ENCODE data around the gene BRD3.
A peak's percentile ranks its signal among the peaks of the same experiment; 100 is the strongest.

Gene BRD3

DNA sequence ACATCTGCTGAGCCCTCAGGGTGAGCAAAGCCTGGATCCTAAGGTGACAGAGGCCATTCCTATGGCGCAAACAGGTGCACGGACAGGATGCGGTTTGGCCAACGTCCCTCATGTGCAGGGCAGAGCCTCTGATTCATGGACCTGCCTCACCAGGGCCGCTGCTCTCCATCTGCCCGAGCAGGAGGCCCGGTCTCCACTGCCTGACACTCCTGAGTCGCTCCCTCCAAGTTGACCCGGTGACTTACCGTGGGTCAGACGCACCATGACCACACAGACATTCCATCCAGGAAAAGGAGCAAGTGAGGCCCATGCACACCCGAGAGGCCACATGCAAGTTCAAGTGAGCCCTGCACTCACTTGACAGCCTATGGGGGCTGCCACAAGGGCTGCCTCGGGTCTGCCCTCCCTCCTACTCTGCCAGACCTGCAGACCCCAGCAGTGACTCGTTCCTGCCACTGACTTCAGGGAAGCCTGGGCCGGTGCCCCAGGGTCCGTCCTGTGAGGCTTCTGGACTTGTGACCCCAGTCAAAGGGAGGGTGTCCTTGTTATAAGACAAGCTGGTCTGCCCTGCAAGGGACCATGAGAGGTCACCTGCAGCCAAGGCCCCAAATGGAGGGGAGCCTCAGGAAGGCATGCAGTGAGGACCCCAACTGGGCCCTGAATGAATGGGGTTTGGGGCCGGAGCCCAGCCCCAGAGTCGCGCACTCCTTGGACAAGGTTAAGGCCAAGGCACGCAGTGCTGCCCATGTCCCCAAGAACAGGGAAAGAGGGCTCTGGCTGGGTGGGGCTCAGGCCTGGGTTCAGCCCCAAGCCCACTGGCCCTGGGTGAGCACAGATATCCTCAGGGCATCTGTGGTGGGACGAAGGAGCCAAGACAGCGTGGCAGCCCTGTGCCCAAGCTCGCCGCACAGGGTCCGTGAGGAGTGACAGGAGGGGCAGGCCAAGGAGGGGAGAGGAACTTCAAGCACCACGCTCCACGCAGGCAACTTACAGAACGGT, 32.5 kb downstream of the BRD3 start:
- DNase-seq = no peak

DNA sequence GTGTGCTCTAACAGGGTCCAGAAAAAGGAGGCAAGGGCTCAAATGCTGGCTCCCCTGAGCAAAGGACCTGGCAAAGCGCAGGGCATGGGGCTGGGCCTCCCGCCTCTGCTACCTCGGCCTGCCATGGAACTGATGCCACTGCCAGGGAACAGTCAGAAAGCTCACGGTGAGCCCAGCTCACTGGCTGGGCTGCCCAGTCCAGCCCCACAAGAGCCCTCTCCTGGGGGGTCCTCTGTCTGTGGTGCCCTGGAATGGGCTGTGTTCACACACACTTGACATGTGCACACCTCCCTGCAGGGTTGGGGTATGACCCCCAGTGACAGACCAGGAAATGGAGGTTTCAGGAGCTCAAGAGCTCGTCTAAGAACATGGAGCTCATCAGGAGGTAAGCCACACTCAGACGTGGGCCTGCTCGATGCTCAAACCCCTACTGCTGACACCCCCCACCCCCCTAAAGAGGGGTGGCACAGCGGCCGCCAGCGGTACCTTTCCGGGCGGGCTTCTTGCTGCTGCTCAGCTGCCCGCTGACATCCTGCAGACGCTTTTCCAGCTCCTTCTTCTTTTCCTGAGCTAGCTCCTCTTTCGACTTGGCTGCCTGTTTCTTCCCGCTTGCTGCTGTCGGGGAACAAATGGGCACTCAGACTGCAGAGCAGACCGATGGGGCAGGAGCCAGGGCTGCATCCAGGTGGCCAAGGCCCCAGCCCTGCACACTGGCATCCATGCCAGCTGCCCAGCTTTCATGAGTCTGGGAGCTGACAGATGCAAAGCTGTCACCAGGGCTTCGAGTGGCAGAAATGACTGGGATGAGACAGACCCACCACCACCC, 33.4 kb downstream of the BRD3 start:
- DNase-seq = no peak

DNA sequence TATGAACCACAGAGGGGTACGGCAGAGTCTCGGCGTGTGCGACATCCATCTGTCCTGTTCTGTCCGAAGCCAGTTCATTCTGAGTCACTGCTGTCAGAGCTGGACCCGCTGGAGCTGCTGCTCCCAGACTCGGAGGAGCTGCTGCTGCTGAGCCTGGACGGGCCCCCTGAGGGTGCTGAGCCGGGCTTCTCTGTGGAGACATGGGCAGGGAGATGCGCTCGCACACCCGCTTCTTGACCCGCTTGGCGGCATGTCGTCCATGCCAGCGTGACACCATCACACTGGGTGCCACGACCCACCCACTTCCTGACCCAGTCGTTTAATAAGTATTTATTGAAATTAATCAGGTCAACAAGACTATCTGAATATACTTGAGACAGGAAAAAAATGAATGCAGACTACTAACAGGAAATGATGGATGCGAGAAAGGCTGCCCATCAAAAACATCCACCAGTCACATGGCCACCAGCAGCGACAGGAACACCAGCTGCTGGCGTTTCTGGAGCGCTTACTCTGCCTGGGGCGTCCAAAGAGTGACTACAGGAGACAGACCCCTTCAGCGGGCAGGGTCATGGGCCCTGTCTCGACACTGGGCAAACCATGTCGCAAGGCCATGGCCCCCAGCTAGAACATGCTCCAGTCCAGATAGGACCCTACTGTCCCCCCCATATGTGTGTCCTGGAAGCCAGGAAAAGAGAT, 34.2 kb downstream of the BRD3 start:
- no peak for DNase-seq

DNA sequence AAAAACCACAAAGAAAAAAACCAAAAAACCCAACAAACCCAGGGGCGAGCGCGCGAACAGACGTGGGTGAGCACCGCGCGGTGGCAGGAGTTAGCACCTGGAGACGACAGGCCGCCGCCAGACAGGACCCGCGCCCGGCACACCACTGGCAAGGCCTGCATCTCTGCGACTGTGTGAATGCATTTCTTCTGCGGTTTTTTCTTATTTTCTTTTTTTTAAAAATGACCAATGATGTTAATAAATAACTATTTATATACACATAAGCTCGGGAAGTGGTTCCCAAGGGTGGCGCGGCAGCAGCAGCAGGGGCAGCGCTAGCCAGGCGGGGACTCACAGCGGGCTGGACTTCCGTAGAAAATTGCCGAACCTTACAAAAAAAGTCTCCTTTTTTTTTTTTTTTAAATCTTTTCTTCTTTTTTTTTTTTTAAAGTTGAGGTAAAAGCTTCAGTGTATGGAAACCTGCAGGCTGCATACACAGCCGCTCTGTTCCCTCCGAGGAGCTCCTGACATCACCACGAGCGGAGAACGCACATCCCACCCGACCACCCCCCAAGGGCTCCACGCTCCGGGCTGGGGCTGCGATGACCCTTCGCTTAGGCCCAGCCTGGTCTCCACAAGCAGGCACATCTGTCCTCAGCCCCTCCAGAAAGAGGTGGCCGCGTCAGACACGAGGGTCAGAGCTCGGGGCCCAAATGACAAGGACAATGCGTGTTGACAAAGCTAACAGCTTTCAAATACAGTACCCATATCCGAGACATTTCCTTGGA, 35.2 kb downstream of the BRD3 start:
- DNase-seq = no peak

DNA sequence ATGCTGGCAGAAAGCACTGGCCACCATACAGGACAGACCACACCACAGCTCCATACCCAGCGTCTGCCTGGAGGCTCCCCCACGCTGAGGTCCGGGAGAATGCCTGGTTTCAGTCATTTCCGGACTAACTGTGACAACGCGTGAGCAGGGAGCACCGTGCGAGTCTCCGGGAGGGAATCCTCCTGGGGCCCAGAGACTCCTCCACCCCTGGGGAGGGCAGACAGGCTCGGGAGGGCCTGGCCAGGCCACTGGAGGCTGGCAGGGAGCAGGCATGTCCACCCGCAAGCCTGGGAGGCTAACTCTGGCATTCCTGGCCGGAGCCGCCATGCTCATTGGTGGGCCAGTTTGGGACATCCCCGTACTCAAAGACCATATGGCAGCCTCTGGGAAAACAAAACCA, 36.0 kb downstream of the BRD3 start:
- no peak for DNase-seq

DNA sequence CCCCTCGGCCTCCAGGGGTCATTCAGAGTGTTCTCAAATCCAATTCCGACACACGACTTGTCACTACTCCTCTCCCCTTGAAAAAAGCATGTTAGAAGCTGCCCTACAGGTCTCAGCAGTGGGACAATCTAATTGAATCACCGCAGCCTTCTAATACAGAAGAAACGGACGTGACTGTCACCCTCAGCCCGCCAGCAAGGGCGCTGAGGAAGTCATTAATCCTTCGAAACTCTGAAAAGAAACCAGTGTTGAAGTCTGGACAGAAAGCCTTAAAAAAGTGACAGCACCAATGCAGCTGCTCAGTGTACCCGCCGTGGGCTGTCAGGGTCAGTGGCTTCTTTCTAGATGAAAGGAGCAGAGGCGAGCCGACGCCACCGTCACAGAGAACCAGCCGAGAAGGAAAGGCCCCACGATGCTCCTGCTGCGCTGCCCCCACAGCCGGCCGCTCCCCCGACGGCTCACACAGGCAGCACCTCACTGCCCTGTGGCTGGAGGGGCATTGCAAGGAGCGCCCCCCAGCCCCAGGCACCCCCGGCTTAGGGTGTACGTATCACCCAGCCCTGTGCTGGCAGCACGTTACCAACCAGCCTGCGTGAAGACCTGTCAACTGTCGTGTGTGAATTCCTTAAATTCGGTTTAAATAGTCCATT, 36.9 kb downstream of the BRD3 start:
- DNase-seq = no peak

DNA sequence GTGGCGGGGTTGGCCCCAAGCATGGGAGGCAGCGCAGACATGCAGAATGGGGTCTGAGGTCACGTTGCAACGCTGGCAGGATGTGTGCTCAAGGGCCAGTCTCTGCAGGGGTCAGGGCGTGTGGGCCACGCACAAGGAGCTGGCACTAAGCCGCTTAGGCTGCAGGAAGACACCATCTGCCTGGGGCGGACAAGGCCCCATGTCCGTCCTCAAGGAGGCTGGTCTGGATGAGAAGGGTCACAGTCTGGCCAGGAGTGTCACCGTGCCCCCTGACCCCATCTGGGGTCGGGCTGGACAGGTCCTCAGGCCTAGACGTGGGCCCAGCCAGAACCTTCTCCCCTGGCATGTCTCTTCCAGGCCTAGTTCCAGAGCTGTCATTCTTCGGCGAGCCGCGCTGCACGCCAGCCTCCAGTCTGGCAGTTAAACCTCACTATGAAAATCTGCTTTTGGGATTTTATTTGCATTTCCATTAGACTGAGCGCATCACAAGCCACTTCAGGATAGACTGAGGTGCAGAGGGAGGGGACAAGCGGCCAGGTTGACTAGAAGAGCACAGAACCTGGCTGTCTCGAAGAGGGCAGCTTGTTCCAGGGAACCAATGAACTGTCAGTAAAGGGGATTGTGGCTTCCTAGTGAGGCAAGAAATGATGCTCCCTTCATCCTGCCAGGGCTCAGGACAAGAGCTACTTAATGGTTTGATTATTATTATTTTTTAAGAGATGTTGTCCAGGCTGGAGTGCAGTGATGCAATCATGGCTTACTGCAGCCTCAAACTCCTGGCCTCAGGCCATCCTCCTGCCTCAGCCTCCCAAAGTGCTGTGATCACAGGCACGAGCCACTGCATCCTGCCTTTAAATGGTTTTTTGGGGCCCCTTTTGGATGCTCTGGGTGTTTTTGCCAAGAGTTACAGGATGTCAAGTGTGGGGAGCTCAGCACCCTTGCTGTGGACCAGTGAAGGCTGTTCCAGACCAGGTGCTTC, 38.3 kb downstream of the BRD3 start:
- no peak for DNase-seq

DNA sequence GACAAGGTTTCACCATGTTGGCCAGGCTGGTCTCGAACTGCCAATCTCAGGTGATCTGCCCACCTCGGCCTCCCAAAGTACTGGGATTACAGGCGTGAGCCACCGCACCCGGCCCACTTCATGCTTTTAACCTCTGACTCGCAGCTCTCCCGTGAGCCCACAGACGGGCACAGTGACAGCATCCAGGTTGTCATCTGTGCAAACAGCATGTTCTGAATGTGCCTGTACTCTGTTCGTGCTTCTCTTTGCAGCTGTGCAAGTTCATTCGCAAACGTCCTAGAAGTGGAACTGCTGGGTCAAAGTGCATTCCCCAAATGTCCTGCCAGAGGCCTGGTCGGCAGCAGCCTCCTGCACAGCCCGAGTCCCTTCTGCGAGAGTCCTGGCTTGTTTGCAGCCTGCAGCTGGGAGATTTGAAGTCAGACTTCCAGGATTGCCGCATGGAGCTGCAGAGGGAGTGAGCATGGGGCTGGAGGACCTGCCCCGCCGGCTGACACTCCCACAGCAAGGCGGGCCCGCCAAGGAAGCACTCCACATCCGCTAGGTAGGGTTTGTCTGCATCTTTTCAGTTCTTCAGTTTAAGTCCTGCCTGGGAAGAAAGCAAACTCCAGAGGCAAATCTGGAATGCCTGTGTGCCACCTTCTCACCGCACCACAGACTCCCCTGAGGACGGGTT, 39.1 kb downstream of the BRD3 start:
- DNase-seq = no peak

DNA sequence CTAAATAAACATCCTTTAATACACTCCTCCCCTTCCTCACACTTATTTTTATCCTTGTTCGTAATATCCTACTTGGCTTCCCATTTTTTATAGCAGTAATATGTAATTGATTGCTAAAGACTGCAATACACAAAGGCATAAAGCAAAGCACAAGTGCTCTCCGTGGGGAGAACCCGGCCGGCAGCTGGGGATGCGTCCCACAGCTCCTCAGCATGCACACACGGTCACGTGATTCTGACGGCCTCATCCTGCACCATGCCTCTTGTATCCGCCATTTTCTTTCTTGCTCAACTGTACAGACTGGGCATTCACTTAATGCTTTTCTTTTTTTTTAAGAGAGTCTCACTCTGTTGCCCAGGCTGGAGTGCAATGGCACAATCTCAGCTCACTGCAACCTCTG, 39.8 kb downstream of the BRD3 start:
- no peak for DNase-seq

DNA sequence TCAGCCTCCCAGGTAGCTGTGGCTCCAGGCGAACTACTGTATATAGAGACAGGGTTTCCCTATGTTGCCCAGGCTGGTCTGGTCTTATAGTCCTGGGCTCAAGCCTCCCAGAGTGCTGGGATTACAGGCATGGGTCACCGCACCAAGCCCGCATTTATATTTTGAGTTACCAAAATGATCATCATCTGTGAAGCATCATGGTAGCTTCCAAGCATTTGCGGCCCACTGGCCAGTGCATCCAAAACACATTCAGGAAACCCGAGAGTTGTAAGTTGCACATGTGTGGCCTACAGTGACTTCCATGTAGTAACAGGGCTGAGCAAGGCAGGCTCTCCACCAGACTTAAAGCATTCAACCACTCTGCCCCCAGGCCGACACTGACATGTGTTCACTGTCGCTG, 40.3 kb downstream of the BRD3 start:
- no peak for DNase-seq

DNA sequence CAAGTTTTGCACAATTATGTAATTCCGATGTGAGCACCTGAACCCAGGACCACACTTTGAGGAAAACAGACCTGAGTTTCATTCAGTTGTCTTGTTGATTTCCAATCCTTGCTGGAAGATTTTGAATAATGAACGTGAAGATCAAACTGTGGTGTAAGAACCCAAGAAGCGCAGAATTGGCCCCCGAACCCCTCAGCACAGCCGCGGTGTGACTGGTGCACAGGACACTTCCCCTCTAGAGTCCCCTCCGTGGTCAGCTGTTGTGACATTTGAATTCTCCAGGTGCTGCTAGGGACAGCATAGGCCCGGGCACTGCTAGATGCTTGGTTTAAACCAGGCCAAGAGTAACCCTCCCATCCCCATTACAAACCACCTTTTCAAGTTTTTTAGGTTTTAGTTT, 40.8 kb downstream of the BRD3 start:
- DNase-seq = no peak

DNA sequence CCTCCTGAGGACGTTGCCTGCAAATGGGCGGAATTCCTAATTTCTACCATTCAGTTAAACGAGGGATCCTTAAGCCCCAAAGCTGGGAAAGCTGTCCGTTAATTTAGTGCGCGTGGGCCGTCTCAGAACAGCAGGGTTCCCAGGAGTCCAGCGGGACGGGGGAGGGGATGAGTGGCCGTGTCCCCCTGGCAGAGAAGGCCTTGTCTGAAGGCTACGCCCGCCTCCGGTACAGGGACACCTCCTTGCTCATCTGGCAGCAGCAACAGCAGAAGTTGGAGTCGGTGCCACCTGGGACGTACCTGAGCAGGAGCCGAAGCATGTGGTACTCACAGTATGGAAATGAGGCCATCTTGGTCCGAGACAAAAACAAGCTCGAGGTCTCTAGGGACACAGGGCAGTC, 41.2 kb downstream of the BRD3 start:
- DNase-seq = peak; percentile 36

DNA sequence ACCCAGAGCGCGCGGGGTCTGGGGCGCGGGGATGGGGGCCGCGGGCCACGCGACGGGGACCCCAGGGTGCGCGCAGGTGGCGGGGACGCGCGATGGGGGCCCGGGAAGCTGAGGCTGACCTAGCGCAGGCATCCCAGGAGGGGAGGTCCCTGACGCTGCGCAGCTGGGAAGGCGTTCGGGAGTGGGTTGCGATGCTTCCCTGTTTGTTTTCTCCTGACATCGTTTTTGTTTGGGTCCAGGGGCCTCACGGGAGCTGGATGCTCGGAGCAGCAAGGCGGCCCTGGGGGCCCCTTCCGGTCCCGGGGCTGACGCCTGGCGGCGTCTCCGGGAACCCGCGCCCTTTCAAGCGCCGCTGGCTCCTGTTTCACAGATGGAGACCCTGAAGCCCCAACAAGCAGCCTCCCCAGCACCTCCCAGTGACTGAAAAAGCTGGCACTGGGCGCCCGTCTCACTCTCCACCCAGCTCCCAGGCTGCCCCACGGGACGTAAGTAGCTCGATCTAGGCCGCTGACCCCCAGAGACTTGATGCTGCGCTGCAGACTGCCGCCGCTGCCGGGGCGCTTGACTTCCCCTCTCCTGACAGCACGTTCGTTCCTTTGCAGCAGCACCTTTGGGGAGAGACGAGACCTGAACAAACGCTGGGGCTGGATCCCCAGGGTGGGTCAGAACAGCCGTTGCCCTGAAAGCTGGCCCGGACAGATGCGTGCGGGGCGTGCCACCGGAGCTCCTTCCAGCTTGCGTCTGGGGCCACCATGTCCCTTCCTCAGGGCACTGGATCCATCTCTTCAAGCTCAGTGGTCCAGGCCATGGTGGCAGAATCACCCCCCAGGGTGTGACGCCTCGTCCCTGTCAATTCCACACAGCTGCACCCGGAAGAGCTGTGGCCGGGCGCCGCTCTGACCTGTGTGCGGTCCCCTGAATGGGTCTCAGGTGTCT, 42.0 kb downstream of the BRD3 start:
- peak; percentile 68 for DNase-seq

DNA sequence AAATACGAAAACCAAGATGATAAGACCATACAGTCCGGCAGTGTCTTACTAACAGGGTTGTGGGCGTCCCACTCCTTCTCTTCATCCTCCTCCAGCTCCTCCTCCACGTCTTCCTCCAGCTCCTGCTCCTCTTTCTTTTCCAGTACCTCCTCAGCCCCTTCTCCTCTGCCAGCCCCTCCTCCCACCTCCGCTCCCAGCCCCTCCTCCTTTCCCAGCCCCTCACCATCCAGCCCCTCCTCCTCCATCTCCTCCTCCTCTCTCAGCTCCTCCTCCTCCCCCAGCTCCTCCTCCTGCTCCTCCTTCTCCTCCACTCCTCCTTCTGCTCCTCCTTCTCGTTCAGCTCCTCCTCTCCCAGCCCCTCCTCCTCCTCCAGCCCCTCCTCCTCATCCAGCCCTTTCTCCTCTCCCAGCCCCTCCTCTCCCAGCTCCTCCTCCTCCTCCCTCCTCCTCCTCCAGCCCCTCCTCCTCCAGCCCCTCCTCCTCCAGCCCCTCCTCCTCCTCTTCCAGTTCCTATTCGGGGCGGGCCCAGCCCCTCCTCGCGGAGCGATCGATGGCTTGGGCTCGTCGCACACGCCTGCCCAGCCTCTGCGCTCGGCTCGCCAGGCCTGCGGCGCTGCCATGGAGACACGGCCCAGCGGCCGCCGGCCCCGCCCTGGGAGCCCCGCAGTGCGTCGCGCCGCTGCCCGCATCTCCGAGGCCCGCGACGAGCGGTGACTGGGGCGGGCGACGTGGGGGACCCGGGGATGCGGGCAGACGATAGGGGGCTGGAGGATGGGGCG, 42.8 kb downstream of the BRD3 start, which contains the start of gene BRD3OS:
TSS of gene BRD3OS (plus strand) at position 654 of the 778 bp plus-strand sequence. CDS start 1,267 bp downstream, outside the sequence.
- DNase-seq = peak; percentile 100

DNA sequence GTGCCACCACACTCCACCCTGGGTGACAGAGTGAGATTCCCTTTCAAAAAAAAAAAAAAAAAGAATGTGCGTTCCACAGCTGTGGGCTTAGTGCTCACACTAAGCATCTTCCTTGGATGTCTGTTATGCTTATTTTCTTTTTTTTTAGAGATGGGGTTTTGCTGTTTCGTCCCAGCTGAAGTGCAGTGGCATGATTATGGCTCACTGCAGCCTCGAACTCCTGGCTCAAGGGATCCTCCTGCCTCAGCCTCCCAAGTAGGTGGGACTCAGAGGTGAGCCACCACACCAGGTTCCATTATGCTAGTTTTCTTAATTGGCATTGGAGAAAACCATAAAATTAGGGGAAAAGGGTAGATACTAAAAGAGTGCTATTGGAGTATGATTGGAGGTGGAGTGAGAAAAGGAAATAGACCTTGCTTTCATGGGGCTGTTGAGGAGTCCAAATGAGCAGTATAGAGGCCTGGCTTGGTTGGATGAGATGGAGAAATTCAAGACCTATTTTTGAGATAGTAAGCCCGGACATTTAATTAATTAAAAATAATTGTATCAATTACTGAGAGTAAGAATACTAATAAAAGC, 43.5 kb downstream of the BRD3 start:
- DNase-seq = no peak

DNA sequence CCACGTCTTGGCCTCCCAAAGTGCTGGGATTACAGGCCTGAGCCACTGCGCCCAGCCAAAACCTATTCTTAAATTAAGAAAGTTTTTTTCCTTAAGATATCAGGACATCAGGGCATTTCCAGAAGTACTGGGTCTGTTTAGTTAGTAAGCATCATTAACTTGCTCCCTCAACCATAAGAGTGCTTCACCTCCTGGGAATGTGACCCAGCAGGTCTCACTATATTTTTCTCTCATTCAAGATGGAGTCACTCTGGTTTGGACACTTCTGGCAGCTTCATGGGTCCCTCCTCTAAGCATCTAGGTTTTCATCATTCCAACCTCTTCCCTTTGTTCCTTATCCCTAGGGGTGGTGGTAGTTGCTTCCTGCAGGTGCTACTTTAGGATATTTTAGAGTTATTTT, 52.9 kb downstream of the BRD3 start:
- no peak for DNase-seq

DNA sequence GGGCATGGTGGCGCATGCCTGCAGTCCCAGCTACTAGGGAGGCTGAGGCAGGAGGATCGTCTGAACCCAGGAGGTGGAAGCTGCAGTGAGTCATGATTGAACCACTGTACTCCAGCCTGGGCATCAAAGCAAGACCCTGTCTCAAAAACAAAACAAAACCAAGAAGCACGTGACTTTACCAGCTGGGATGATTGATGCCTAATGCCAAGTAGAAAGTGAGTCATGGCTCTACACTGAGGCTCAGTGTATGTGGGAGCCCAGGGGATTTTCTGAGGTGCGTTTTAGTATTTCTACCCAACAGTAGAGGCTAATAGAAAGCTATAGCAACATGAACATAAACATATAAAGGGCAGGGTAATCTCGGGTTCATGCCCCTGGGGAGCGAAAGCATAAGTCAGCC, 56.4 kb downstream of the BRD3 start:
- no peak for DNase-seq
